Measurements from ENCODE around the gene IL19. TPM values are rescaled to one million over a fixed set of nuclear protein-coding genes. Genes with fewer than 3 reads are reported as not detected.

IL19 gene
- total and polyA plus RNA-seq, 2 donors (not counting 3 experiments of a cell fraction or from before 2014, with no cell fraction given) = not detected

GRCh38 chr1:206833801-206834200, 63.2 kb downstream of the IL19 start:
- Histone ChIP-seq H2AFZ (ENCODE audit: low read depth, low read length) (no peak overlapping the region), H3K4me2 (ENCODE audit: insufficient read depth, low read length) (no peak overlapping the region), H4K20me1 (replicated peaks; ENCODE audit: control insufficient read depth, extremely low read depth, insufficient read depth, low read length) (no peaks in the 10 kb centered on the region), H3K4me1 (ENCODE audit: control insufficient read depth, extremely low read depth, insufficient read depth, low read length) (no peaks in the 10 kb centered on the region), H3K9ac (replicated peaks; ENCODE audit: extremely low read depth, insufficient read depth, low read length) (no peak overlapping the region), H3K27ac (ENCODE audit: insufficient read depth, low read depth, low read length) (no peak overlapping the region), H3K9me3 (replicated peaks; ENCODE audit: control insufficient read depth, insufficient read depth, low read length) (no peaks in the 10 kb centered on the region), H3K79me2 (ENCODE audit: control insufficient read depth, insufficient read depth, low read length) (no peaks in the 10 kb centered on the region), H3K36me3 (ENCODE audit: control insufficient read depth in 2 of 2, extremely low read depth in 1 of 2, insufficient read depth in 2 of 2, low read length in 2 of 2) (no peaks in the 10 kb centered on the region), H3K4me3 (replicated peaks in 1 of 3; ENCODE audit: insufficient read depth in 1 of 3, low read depth in 1 of 3, low read length in 3 of 3) (no peak overlapping the region), H3K27me3 (ENCODE audit: control insufficient read depth in 2 of 2, insufficient read depth in 2 of 2, low read length in 2 of 2) (peaks cover 6 to 9% of the 10 kb centered on the region in 2 experiments), H3K9me1 (replicated peaks; ENCODE audit: control insufficient read depth, extremely low read depth, insufficient read depth, low read length) (no peaks in the 10 kb centered on the region)
- BruUV-seq (replicated peaks) = no TSS peak
- FAIRE-seq = no peak
- CTCF ChIA-PET = no interaction called here
- no peak for DNase-seq (ENCODE audit: low read depth, low spot score)
- POLR2A ChIA-PET = no interaction called here
- dilution Hi-C loops (cut with MboI; ENCODE audit: extremely low pct_ligation_motif_present, low sequenced_read_pairs) = no loop called here
- intact Hi-C loops (cut with micrococcal nuclease) = no loop called here
- TF ChIP-seq JUN (IDR thresholded peaks at IDR 0.05; ENCODE audit: borderline replicate concordance, insufficient read depth, insufficient read length, low read depth) = no peak
- no peak for TF ChIP-seq EZH2 (IDR thresholded peaks at IDR 0.05; ENCODE audit: borderline replicate concordance, low read depth, low read length, severe bottlenecking)
- no peak for TF ChIP-seq FOS (IDR thresholded peaks at IDR 0.05; ENCODE audit: borderline replicate concordance, insufficient read depth, low read length)
- no peak for TF ChIP-seq MAX (IDR thresholded peaks at IDR 0.05; ENCODE audit: insufficient read depth, insufficient read length)
- no peak for TF ChIP-seq MYC (IDR thresholded peaks at IDR 0.05; ENCODE audit: low read depth, low read length)
- TF ChIP-seq CTCF (IDR thresholded peaks at IDR 0.05; ENCODE audit: extremely low read depth in 1 of 2, insufficient read depth in 1 of 2, low read depth in 1 of 2, low read length in 2 of 2) = no peak
- TF ChIP-seq POLR2AphosphoS5 (IDR thresholded peaks at IDR 0.05; ENCODE audit: insufficient read depth, low read depth, low read length) = no peak
- no peak for TF ChIP-seq GATA2 (IDR thresholded peaks at IDR 0.05; ENCODE audit: insufficient read depth, insufficient read length, low read depth, low read length)
- no peak for TF ChIP-seq POLR2A (IDR thresholded peaks at IDR 0.05; ENCODE audit: low read depth, low read length)

All from endothelial cell of umbilical vein (primary cell).